Smooth muscle cell (in vitro differentiated cells): Measurements from ENCODE around the gene HLA-E. TPM values are rescaled to one million over a fixed set of nuclear protein-coding genes. Genes with fewer than 3 reads are reported as not detected.
"Not testable (repeated sequence)": the region's sequence is repeated elsewhere in the genome, so short reads cannot be mapped to it uniquely, and the experiment has no call there.

Source experiments
- DNase-seq: peaks from one replicate; lab custom pipeline; 2025; ENCODE audit not compliant: unreplicated experiment; lab: John Stamatoyannopoulos, UW
- H2AFZ ChIP-seq: fragments of 200-600 bp; sonication (generic); 2 replicates; pipeline ENCODE4 v1.6.0; 2016; ENCODE audit warnings: antibody characterized with exemption, low read depth, mild to moderate bottlenecking
- H3F3A ChIP-seq: fragments of 200-600 bp; sonication (generic); 2 replicates; pipeline ENCODE4 v1.6.0; 2017; ENCODE audit warnings: antibody characterized with exemption, low read depth
- H3K27ac ChIP-seq: fragments of 200-600 bp; sonication (generic); 2 replicates; pipeline ENCODE4 v1.5.1; 2016; ENCODE audit warnings: low read depth, mild to moderate bottlenecking
- H3K27me3 ChIP-seq: fragments of 200-600 bp; sonication (generic); 2 replicates; pipeline ENCODE4 v1.6.1; 2016; ENCODE audit warnings: low read depth, mild to moderate bottlenecking
- H3K36me3 ChIP-seq: fragments of 200-600 bp; sonication (generic); 2 replicates; pipeline ENCODE4 v1.5.1; 2016; ENCODE audit warnings: low read depth
- H3K4me1 ChIP-seq: fragments of 200-600 bp; sonication (generic); 2 replicates; pipeline ENCODE4 v1.5.1; 2016; ENCODE audit warnings: low read depth
- H3K4me2 ChIP-seq: fragments of 200-600 bp; sonication (generic); 2 replicates; pipeline ENCODE4 v1.6.0; 2016; ENCODE audit warnings: mild to moderate bottlenecking
- H3K4me3 ChIP-seq: fragments of 200-600 bp; sonication (generic); 2 replicates; pipeline ENCODE4 v1.5.1; 2016; ENCODE audit warnings: mild to moderate bottlenecking
- H3K79me2 ChIP-seq: fragments of 200-600 bp; sonication (generic); 2 replicates; pipeline ENCODE4 v1.6.0; 2016; ENCODE audit warnings: low read depth, mild to moderate bottlenecking
- H3K9ac ChIP-seq: fragments of 200-600 bp; sonication (generic); 2 replicates; pipeline ENCODE4 v1.6.0; 2016; ENCODE audit warnings: low read depth
- H3K9me3 ChIP-seq: fragments of 200-600 bp; sonication (generic); replicated peaks from 2 replicates; pipeline ENCODE4 v1.5.1; 2016; ENCODE audit warnings: low read depth
- H4K20me1 ChIP-seq: fragments of 200-600 bp; sonication (generic); 2 replicates; pipeline ENCODE4 v1.6.0; 2016; ENCODE audit warnings: low read depth
- CTCF ChIP-seq: fragments of 200-600 bp; sonication (generic); IDR thresholded peaks from 2 replicates; pipeline ENCODE4 v1.5.1; 2017; ENCODE audit warnings: borderline replicate concordance, mild to moderate bottlenecking, antibody characterized with exemption; ENCODE audit not compliant: insufficient read depth, poor library complexity, severe bottlenecking
- WGBS: methylation state at CpG from one replicate; pipeline ENCODE4 v1.1.7; 2016; ENCODE audit warnings: low lambda C conversion rate; 5-methylcytosine and 5-hydroxymethylcytosine counted together
- polyA plus RNA-seq: library from polyadenylated mRNA; unstranded; fragments of >200 nt; fragmentation: Nextera tagmentation; extraction: Ambion mirVana; gene quantifications from 2 replicates; pipeline ENCODE4 v1.2.1, GENCODE V29; 2016
- total RNA-seq: library from RNA; depleted of rRNA; stranded (reverse); fragments of >200 nt; gene quantifications from 2 replicates; pipeline ENCODE4 v1.2.3, GENCODE V29; 2014

The HLA-E gene
- total and polyA plus RNA-seq, 2 experiments from 2014 or later: 104 to 126 TPM

GRCh38 chr6:30483677-30484279 lies 5.5 kb upstream of the HLA-E start:
- Histone ChIP-seq H4K20me1 (no peaks in the 10 kb centered on the region), H3K4me1 (no peaks in the 10 kb centered on the region), H3K27ac (no peak overlapping the region), H3K4me3 (no peak overlapping the region), H3K9ac (no peak overlapping the region), H3K9me3 (no peaks in the 10 kb centered on the region), H2AFZ (no peak overlapping the region), H3K36me3 (no peaks in the 10 kb centered on the region), H3K27me3 (peaks cover 41% of the 10 kb centered on the region), H3F3A (no peaks in the 10 kb centered on the region), H3K79me2 (no peaks in the 10 kb centered on the region), H3K4me2 (no peak overlapping the region)
- peak; percentile 56 for TF ChIP-seq CTCF
- 39% methylated on average over 7 of the region's 7 CpGs for whole genome bisulfite sequencing
- DNase-seq: no peak

GRCh38 chr6:30485236-30485635 lies 4.1 kb upstream of the HLA-E start:
- peaks cover 26% of the 10 kb centered on the region for H3K27me3 ChIP-seq
- DNase-seq: no peak
- peaks cover 3% of the 10 kb centered on the region for H3F3A ChIP-seq
- H4K20me1 ChIP-seq: peaks cover 2% of the 10 kb centered on the region
- peaks cover 1% of the 10 kb centered on the region for H3K79me2 ChIP-seq
- no peaks in the 10 kb centered on the region for H3K9me3 ChIP-seq
- H3K9ac ChIP-seq: no peak overlapping the region
- TF ChIP-seq CTCF: no peak
- no peak overlapping the region for H3K4me2 ChIP-seq
- peaks cover 2% of the 10 kb centered on the region for H3K4me1 ChIP-seq
- H3K4me3 ChIP-seq: no peak overlapping the region
- no peaks in the 10 kb centered on the region for H3K36me3 ChIP-seq
- no peak overlapping the region for H2AFZ ChIP-seq
- WGBS: 89% methylated on average over 3 of the region's 3 CpGs
- H3K27ac ChIP-seq: no peak overlapping the region

- H3K27me3 ChIP-seq: peaks cover 3% of the 10 kb centered on the region
- 70% methylated on average over 9 of the region's 9 CpGs for WGBS
- no peak for DNase-seq
- peaks cover 3% of the 10 kb centered on the region for H3K4me1 ChIP-seq
- H3K27ac ChIP-seq: no peak overlapping the region
- peaks cover 10% of the 10 kb centered on the region for H3K79me2 ChIP-seq
- peaks cover 3% of the 10 kb centered on the region for H3F3A ChIP-seq
- peaks cover 26% of the 10 kb centered on the region for H4K20me1 ChIP-seq
- H3K4me2 ChIP-seq: no peak overlapping the region
- no peak overlapping the region for H3K9ac ChIP-seq
- TF ChIP-seq CTCF: no peak
- H2AFZ ChIP-seq: no peak overlapping the region
- no peaks in the 10 kb centered on the region for H3K36me3 ChIP-seq
- no peaks in the 10 kb centered on the region for H3K9me3 ChIP-seq
- H3K4me3 ChIP-seq: no peak overlapping the region
These were observed 1.4 kb upstream of the HLA-E start for GRCh38 chr6:30487926-30488325.

- not testable (repeated sequence) for H3K4me1 ChIP-seq, H3K27me3 ChIP-seq, H3K9me3 ChIP-seq, H3K9ac ChIP-seq, H3F3A ChIP-seq, DNase-seq, H3K36me3 ChIP-seq, H3K79me2 ChIP-seq
- peak overlapping the region; percentile 92 for H3K4me2 ChIP-seq
- peak overlapping the region; percentile 83 for H3K4me3 ChIP-seq
- WGBS: 92% methylated on average over 6 of the region's 6 CpGs
- H2AFZ ChIP-seq: peak overlapping the region; percentile 96
- H3K27ac ChIP-seq: peak overlapping the region; percentile 95
- peaks cover 31% of the 10 kb centered on the region for H4K20me1 ChIP-seq
These were observed 620 bp upstream of the HLA-E start for GRCh38 chr6:30488697-30489080.
